CD4-positive, alpha-beta T cell (primary cell): ENCODE measurements around the gene EIF5A2. TPM values are rescaled to one million over a fixed set of nuclear protein-coding genes. Genes with fewer than 3 reads are reported as not detected.

Experiments
- ATAC-seq: fragments of 200-7000 bp; cut with Tn5 transposase; one replicate; pipeline ENCODE4 v1.10.0; 2022; ENCODE audit warnings: mild to moderate bottlenecking; ENCODE audit not compliant: poor library complexity
- CTCF ChIA-PET: fragments of 350-600 bp; sonication (Branson Sonifier 250); formaldehyde crosslinking; loops from one replicate; lab custom pipeline; 2021; ENCODE audit warnings: antibody characterized with exemption, inconsistent platforms; lab: Charles Lee
- POLR2A ChIA-PET: fragments of 350-600 bp; sonication (Branson Sonifier 250); formaldehyde crosslinking; loops from one replicate; lab custom pipeline; 2021; ENCODE audit warnings: antibody characterized with exemption, inconsistent platforms; lab: Charles Lee
- DNase-seq, 14 experiments: peaks; one replicate each; pipeline ENCODE4 v3.0.0-alpha.2; 2013 to 2020; ENCODE audit warnings: mixed read lengths in 2 of 14
- H3K27ac ChIP-seq, 2 donors: one replicate each; pipeline versions ENCODE4 v1.5.1 to v1.7.0; 2013; ENCODE audit warnings: low read length in 2 of 2, low read depth in 1 of 2, mild to moderate bottlenecking in 1 of 2
- H3K27me3 ChIP-seq, 2 experiments: 1 replicate in 1 of 2; 2 replicates in 1 of 2; pipeline versions ENCODE4 v1.6.1 to v1.7.0; 2013; ENCODE audit warnings: low read length in 2 of 2, control low read depth in 1 of 2, mild to moderate bottlenecking in 1 of 2, moderate library complexity in 1 of 2; ENCODE audit not compliant: insufficient read depth in 2 of 2, control insufficient read depth in 1 of 2
- H3K36me3 ChIP-seq: one replicate; pipeline ENCODE4 v1.6.1; 2013; ENCODE audit warnings: low read length, control low read depth; ENCODE audit not compliant: insufficient read depth
- H3K4me1 ChIP-seq: one replicate; pipeline ENCODE4 v1.6.1; 2013; ENCODE audit warnings: low read length, control low read depth; ENCODE audit not compliant: insufficient read depth
- H3K4me3 ChIP-seq: one replicate; pipeline ENCODE4 v1.5.1; 2013; ENCODE audit warnings: mild to moderate bottlenecking, low read length, moderate library complexity
- H3K9me3 ChIP-seq, 2 experiments: 1 replicate in 1 of 2; 2 replicates in 1 of 2; pipeline versions ENCODE4 v1.6.1 to v1.7.0; 2013; ENCODE audit warnings: low read length in 2 of 2, mild to moderate bottlenecking in 2 of 2, control low read depth in 1 of 2, moderate library complexity in 1 of 2; ENCODE audit not compliant: control insufficient read depth in 1 of 2, insufficient read depth in 1 of 2
- H3K27ac Mint-ChIP-seq: one replicate; pipeline ENCODE4 v1.8.0; 2020; ENCODE audit warnings: mixed read lengths
- H3K27me3 Mint-ChIP-seq: one replicate; pipeline ENCODE4 v1.8.0; 2021; ENCODE audit warnings: mixed read lengths
- H3K36me3 Mint-ChIP-seq: one replicate; pipeline ENCODE4 v1.8.0; 2021; ENCODE audit warnings: low read depth, mixed read lengths
- H3K4me1 Mint-ChIP-seq: one replicate; pipeline ENCODE4 v1.8.0; 2021; ENCODE audit warnings: low read depth, mixed read lengths
- H3K4me3 Mint-ChIP-seq: one replicate; pipeline ENCODE4 v1.8.0; 2020; ENCODE audit warnings: mild to moderate bottlenecking, mixed read lengths
- H3K9me3 Mint-ChIP-seq: one replicate; pipeline ENCODE4 v1.8.0; 2020; ENCODE audit warnings: mixed read lengths
- CTCF ChIP-seq: fragments of 200-600 bp; IDR thresholded peaks from one replicate; pipeline ENCODE4 v1.8.0; 2022; ENCODE audit warnings: antibody characterized with exemption, mild to moderate bottlenecking
- intact Hi-C, 2 experiments: fragments of 100-400 bp; cut with DNase I in 1 of 2; cut with micrococcal nuclease in 1 of 2; formaldehyde crosslinking; loops; one replicate each; pipeline versions ENCODE4 v1.15.1 to v1.9.0; 2023 to 2025; cut with DNase I, micrococcal nuclease
- total RNA-seq, 174 experiments: library from RNA in 2 of 174; stranded (reverse) in 2 of 174; gene quantifications; one replicate each; pipeline ENCODE4 v1.2.3 and lab custom pipeline; 2021 to 2026

The EIF5A2 gene
- total RNA-seq, 2 experiments from 2014 or later: 10.6 to 13.7 TPM

DNA sequence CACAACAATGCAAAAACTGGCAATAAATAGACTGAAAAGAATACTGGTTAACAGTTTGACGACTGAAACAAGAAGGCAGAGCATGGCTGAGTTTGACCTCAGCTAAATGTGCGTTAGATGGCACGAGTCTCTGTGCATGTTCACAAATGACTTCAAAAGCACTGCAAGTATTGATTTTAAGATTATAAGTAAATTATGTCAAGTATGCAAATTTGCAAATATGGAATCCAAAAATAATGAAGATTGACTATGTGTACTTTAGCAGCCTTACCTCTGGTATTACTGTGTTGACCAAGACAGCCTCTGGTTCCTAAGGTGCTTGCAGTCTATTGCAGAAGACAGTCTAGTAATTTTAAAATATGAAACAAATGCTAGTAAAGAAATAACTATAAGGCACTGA, 2.6 kb upstream of the EIF5A2 start:
- ATAC-seq: no peak
- H3K4me1 Mint-ChIP-seq: peaks cover 27% of the 10 kb centered on the region
- POLR2A ChIA-PET: no interaction called here

DNA sequence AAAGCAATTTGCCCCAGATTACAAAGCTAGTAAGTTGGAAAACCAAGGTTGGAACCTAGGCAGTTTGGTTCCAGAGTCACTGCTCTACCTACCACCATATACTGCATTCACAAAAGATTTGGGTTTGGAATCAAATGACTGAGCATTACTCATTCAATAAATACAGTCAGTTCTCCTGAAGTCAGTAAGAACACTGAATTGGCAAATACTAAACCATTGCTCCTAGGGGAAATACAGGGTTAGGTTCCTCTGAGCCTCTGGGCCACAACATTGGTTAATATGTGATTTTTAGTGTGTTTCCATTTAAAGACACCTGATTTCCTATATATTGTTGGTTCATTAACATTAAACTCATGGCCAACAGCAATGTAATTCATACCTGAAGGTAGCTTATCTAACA, 2.1 kb upstream of the EIF5A2 start:
- no peak overlapping the region for H3K4me3 ChIP-seq
- Mint-ChIP-seq H3K4me3 (peak overlapping the region; percentile 6), H3K4me1 (peaks cover 27% of the 10 kb centered on the region), H3K27ac (peak overlapping the region; percentile 8), H3K36me3 (peaks cover 7% of the 10 kb centered on the region), H3K9me3 (peaks cover 14% of the 10 kb centered on the region), H3K27me3 (no peaks in the 10 kb centered on the region)
- no peaks in the 10 kb centered on the region for H3K27me3 ChIP-seq
- CTCF ChIA-PET: interaction anchor here (1.2 kb wide), 1 partner anchor 99 kb away, joined by 3 read pairs; no protein-coding TSS in a partner anchor
- no peak for TF ChIP-seq CTCF
- ATAC-seq (no peak), DNase-seq (peak in 1 of 14 experiments; percentile 11)
- H3K27ac ChIP-seq: no peak overlapping the region
- peaks cover 16 to 22% of the 10 kb centered on the region in 2 experiments for H3K9me3 ChIP-seq
- no peaks in the 10 kb centered on the region for H3K36me3 ChIP-seq
- POLR2A ChIA-PET: interaction anchor here (3.2 kb wide), 1 partner anchor 40 kb away, joined by 75 read pairs; the partner anchor contains the start of gene RPL22L1
- intact Hi-C loops: loop anchor here in 1 of 2 experiments (10.0 kb wide), 1 partner anchor 554 kb away; the partner anchor contains the start of gene TNIK
- H3K4me1 ChIP-seq: peaks cover 10% of the 10 kb centered on the region

More for the DNA sequence above, 2.6 kb upstream of the EIF5A2 start:
- CTCF ChIA-PET: no interaction called here
- no peak overlapping the region for H3K4me3 Mint-ChIP-seq
- Histone ChIP-seq H3K4me1 (peaks cover 10% of the 10 kb centered on the region), H3K36me3 (no peaks in the 10 kb centered on the region), H3K4me3 (no peak overlapping the region), H3K27ac (no peak overlapping the region), H3K27me3 (no peaks in the 10 kb centered on the region), H3K9me3 (peaks cover 16 to 22% of the 10 kb centered on the region in 2 experiments)
- intact Hi-C loops: loop anchor here in 1 of 2 experiments (10.0 kb wide), 1 partner anchor 554 kb away; the partner anchor contains the start of gene TNIK
- peaks cover 7% of the 10 kb centered on the region for H3K36me3 Mint-ChIP-seq
- H3K27me3 Mint-ChIP-seq: no peaks in the 10 kb centered on the region
- peak in 1 of 14 experiments; percentile 12 for DNase-seq
- TF ChIP-seq CTCF: no peak
- peaks cover 14% of the 10 kb centered on the region for H3K9me3 Mint-ChIP-seq
- no peak overlapping the region for H3K27ac Mint-ChIP-seq

DNA sequence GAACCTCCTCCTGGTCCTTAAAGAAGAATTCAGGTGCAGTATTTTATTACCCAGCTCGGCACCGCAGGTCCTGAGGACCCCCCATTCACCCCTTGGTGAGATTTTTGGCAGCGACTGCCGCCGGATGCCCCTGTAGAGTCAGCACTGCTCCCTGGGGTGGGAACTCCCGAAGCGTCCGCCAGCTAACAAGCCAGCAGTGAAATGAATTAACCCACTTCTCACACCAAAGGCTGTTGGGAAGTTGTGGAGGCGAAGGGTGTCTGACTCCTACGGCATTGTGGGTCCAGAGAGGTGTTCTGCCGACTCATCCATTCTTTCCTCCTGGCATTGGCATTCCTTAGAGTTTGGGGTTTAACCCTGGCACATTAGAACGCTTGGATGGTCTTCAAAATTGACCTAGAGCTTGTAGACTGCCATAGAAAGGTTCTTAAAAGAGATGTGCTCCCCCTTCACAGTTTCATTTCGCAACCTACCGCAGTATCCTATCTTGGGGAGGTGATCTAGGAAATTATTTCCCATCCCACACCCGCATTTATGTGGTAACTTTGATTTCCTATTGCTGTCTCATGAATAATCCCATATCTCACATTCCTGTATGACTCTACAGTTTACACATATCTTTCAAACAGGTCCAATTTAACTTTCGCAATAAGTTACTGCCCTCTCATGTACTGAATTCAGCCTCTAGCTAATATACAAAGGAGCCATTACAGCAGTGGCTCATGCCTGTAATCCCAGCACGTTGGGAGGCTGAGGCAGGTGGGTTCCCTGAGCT, 879 bp upstream of the EIF5A2 start:
- H3K27ac ChIP-seq: peak overlapping the region in 1 of 2 donors; percentile 47
- peak overlapping the region; percentile 99 for H3K4me3 Mint-ChIP-seq

More for the DNA sequence above, 879 bp upstream of the EIF5A2 start:
- Histone ChIP-seq H3K9me3 (peaks cover 16 to 22% of the 10 kb centered on the region in 2 experiments), H3K36me3 (no peaks in the 10 kb centered on the region), H3K4me3 (no peak overlapping the region), H3K4me1 (peaks cover 10% of the 10 kb centered on the region), H3K27me3 (no peaks in the 10 kb centered on the region)
- H3K27ac Mint-ChIP-seq: peak overlapping the region; percentile 86
- H3K4me1 Mint-ChIP-seq: peaks cover 27% of the 10 kb centered on the region
- TF ChIP-seq CTCF: no peak
- ChIA-PET POLR2A (interaction anchor here (1.3 to 3.2 kb wide), 6 partner anchors 32 to 67 kb away, joined by 4 to 75 read pairs (median 6); partner anchors contain the start of gene RPL22L1), CTCF (interaction anchor here (1.2 kb wide), 1 partner anchor 98 kb away, joined by 3 read pairs; no protein-coding TSS in a partner anchor)
- peaks cover 7% of the 10 kb centered on the region for H3K36me3 Mint-ChIP-seq
- H3K27me3 Mint-ChIP-seq: no peaks in the 10 kb centered on the region
- DNase-seq: peak in 2 of 14 experiments; percentile 18 to 25
- peaks cover 14% of the 10 kb centered on the region for H3K9me3 Mint-ChIP-seq
- ATAC-seq: no peak
- intact Hi-C loops: loop anchor here (2.0 to 10.0 kb wide), 2 partner anchors 39 to 335 kb away; partner anchors contain the start of gene RPL22L1 (in 1 of the 2)
